Mesenchymal stem cell (in vitro differentiated cells and primary cell): ENCODE results near the gene TOP1.
A peak's percentile ranks its signal among the peaks of the same experiment; 100 is the strongest.

Source experiments
- DNase-seq: peaks from one replicate; pipeline ENCODE4 v3.0.0-alpha.2; 2013
- H2AFZ ChIP-seq: one replicate; pipeline ENCODE4 v1.6.1; 2013; ENCODE audit warnings: low read depth, mild to moderate bottlenecking, control low read depth, inconsistent platforms, low read length, moderate library complexity
- H2AK5ac ChIP-seq: 2 replicates; pipeline ENCODE4 v1.6.1; 2013; ENCODE audit warnings: low read length, moderate library complexity, mild to moderate bottlenecking, inconsistent platforms; ENCODE audit not compliant: severe bottlenecking
- H2BK120ac ChIP-seq: one replicate; pipeline ENCODE4 v1.6.1; 2013; ENCODE audit warnings: low read depth, mild to moderate bottlenecking, inconsistent platforms, low read length, moderate library complexity
- H2BK12ac ChIP-seq, 2 experiments: one replicate each; pipeline ENCODE4 v1.6.1; 2013; ENCODE audit warnings: inconsistent platforms in 2 of 2, low read length in 2 of 2, mild to moderate bottlenecking in 2 of 2, moderate library complexity in 2 of 2, control low read depth in 1 of 2
- H2BK15ac ChIP-seq: one replicate; pipeline ENCODE4 v1.6.1; 2013; ENCODE audit warnings: mild to moderate bottlenecking, low read depth, inconsistent platforms; ENCODE audit not compliant: poor library complexity, severe bottlenecking
- H2BK5ac ChIP-seq: 2 replicates; pipeline ENCODE4 v1.6.1; 2013; ENCODE audit warnings: low read depth, mild to moderate bottlenecking, low read length, control low read depth, inconsistent platforms; ENCODE audit not compliant: poor library complexity, severe bottlenecking
- H3K14ac ChIP-seq, 2 experiments: one replicate each; pipeline ENCODE4 v1.6.1; 2013; ENCODE audit warnings: inconsistent platforms in 2 of 2, low read length in 2 of 2, control low read depth in 1 of 2, mild to moderate bottlenecking in 1 of 2, moderate library complexity in 1 of 2
- H3K18ac ChIP-seq, 2 experiments: one replicate each; pipeline ENCODE4 v1.6.1; 2013; ENCODE audit warnings: inconsistent platforms in 2 of 2, low read length in 2 of 2, control low read depth in 1 of 2, low read depth in 1 of 2, mild to moderate bottlenecking in 1 of 2
- H3K23ac ChIP-seq, 2 experiments: one replicate each; pipeline ENCODE4 v1.6.1; 2013; ENCODE audit warnings: inconsistent platforms in 2 of 2, low read length in 2 of 2, mild to moderate bottlenecking in 2 of 2, moderate library complexity in 2 of 2, control low read depth in 1 of 2
- H3K27ac ChIP-seq: 2 replicates; pipeline ENCODE4 v1.5.1; 2013; ENCODE audit warnings: mild to moderate bottlenecking, moderate library complexity, low read length, control low read depth, inconsistent platforms; ENCODE audit not compliant: poor library complexity, severe bottlenecking
- H3K27me3 ChIP-seq, 2 experiments: 2 replicates each; pipeline versions ENCODE4 v1.6.1 to v1.7.0; 2013; ENCODE audit warnings: low read length in 2 of 2, mild to moderate bottlenecking in 2 of 2, moderate library complexity in 2 of 2, control low read depth in 1 of 2, inconsistent platforms in 1 of 2; ENCODE audit not compliant: control insufficient read depth in 1 of 2, insufficient read depth in 1 of 2
- H3K36me3 ChIP-seq, 2 experiments: 2 replicates each; pipeline versions ENCODE4 v1.6.1 to v1.7.0; 2013; ENCODE audit warnings: low read length in 2 of 2, control low read depth in 1 of 2, inconsistent platforms in 1 of 2, low read depth in 1 of 2, mild to moderate bottlenecking in 1 of 2; ENCODE audit not compliant: insufficient read depth in 2 of 2, control insufficient read depth in 1 of 2
- H3K4ac ChIP-seq, 2 experiments: one replicate each; pipeline ENCODE4 v1.6.1; 2013; ENCODE audit warnings: inconsistent platforms in 2 of 2, low read length in 2 of 2, mild to moderate bottlenecking in 2 of 2, moderate library complexity in 2 of 2, control low read depth in 1 of 2, low read depth in 1 of 2
- H3K4me1 ChIP-seq: 2 replicates; pipeline ENCODE4 v1.6.1; 2013; ENCODE audit warnings: low read depth, low read length, control low read depth; ENCODE audit not compliant: control insufficient read depth, insufficient read depth
- H3K4me2 ChIP-seq: 2 replicates; pipeline ENCODE4 v1.6.1; 2013; ENCODE audit warnings: low read length, mild to moderate bottlenecking, inconsistent platforms; ENCODE audit not compliant: poor library complexity, severe bottlenecking
- H3K4me3 ChIP-seq, 2 experiments: 2 replicates each; pipeline versions ENCODE4 v1.5.1 to v1.7.0; 2013; ENCODE audit warnings: low read length in 2 of 2, mild to moderate bottlenecking in 2 of 2, control low read depth in 1 of 2, low read depth in 1 of 2; ENCODE audit not compliant: insufficient read depth in 1 of 2
- H3K79me1 ChIP-seq: replicated peaks from 2 replicates; pipeline ENCODE4 v1.6.1; 2013; ENCODE audit warnings: mild to moderate bottlenecking, control low read depth, low read length, inconsistent platforms; ENCODE audit not compliant: poor library complexity, severe bottlenecking
- H3K9ac ChIP-seq: 2 replicates; pipeline ENCODE4 v1.7.0; 2013; ENCODE audit warnings: mild to moderate bottlenecking, low read length, moderate library complexity
- H3K9me3 ChIP-seq: 2 replicates; pipeline ENCODE4 v1.7.0; 2013; ENCODE audit warnings: mild to moderate bottlenecking, low read length; ENCODE audit not compliant: control insufficient read depth
- H4K8ac ChIP-seq: one replicate; pipeline ENCODE4 v1.6.1; 2013; ENCODE audit warnings: inconsistent platforms, mild to moderate bottlenecking, low read length, moderate library complexity
- H4K91ac ChIP-seq: one replicate; pipeline ENCODE4 v1.6.1; 2013; ENCODE audit warnings: mild to moderate bottlenecking, low read length, inconsistent platforms
- WGBS: methylation state at CpG from one replicate; pipeline ENCODE4 v1.1.7; 2013; ENCODE audit warnings: mixed read lengths; 5-methylcytosine and 5-hydroxymethylcytosine counted together

Gene TOP1

DNA sequence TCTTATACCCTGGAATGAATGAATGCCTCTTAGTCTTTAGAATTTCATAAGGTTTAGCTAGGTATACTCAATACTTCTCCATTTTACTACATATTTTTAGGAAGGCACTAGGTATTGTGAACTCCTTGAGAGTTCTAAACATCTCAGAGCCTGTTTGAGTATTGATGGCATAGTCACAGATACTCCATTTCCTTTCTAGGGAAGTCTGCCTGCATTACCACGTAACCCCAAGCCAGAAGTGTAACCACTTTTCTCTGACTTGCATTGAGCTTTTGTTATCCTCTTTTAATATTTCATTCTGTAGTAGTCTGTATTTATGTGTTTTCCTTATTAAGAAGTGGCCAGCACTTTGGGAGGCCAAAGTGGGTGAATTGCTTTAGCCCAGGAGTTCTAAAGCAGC lies 12.2 kb downstream of the TOP1 start:
- Histone ChIP-seq H4K8ac (no peak overlapping the region), H2BK120ac (no peak overlapping the region), H3K4me3 (no peak overlapping the region), H2BK5ac (no peak overlapping the region), H3K36me3 (peaks cover 0 to 7% of the 10 kb centered on the region in 2 experiments), H2AFZ (no peak overlapping the region), H3K27me3 (no peaks in the 10 kb centered on the region), H3K4me1 (peaks cover 3% of the 10 kb centered on the region), H4K91ac (no peak overlapping the region), H3K79me1 (no peaks in the 10 kb centered on the region), H3K27ac (no peak overlapping the region), H3K23ac (no peak overlapping the region), H3K4me2 (no peak overlapping the region), H2AK5ac (no peak overlapping the region), H3K9ac (no peak overlapping the region), H3K4ac (no peak overlapping the region), H3K9me3 (no peaks in the 10 kb centered on the region), H2BK15ac (no peak overlapping the region), H2BK12ac (no peak overlapping the region), H3K18ac (no peak overlapping the region), H3K14ac (no peak overlapping the region)
- no CpG with 5 or more reads among the region's 1 CpG for WGBS
- DNase-seq: no peak

DNA sequence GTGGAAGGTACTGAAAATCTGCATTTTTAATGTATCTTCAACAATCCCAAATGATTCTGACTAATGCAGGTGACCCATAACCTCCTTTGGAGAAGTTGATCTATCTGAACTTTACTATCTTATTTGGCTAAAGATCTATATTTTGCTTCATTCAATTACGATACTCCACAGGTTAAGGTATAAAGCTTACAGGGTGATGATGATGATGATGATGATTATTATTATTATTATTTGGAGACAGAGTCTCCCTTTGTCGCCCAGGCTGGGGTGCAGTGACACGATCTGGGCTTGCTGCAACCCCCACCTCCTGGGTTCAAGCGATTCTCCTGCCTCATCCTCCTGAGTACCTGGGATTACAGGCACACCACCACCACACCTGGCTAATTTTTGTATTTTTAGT lies 13.1 kb downstream of the TOP1 start:
- no peak overlapping the region for H2BK12ac ChIP-seq
- no peak overlapping the region for H2AK5ac ChIP-seq
- no peak overlapping the region for H3K9ac ChIP-seq
- no peaks in the 10 kb centered on the region for H3K27me3 ChIP-seq
- H4K91ac ChIP-seq: no peak overlapping the region
- no peak overlapping the region for H4K8ac ChIP-seq
- DNase-seq: no peak
- WGBS: 100% methylated on average over 2 of the region's 4 CpGs
- H3K4ac ChIP-seq: no peak overlapping the region
- H3K79me1 ChIP-seq: no peaks in the 10 kb centered on the region
- H3K27ac ChIP-seq: no peak overlapping the region
- no peak overlapping the region for H2BK120ac ChIP-seq
- peaks cover 0 to 7% of the 10 kb centered on the region in 2 experiments for H3K36me3 ChIP-seq
- no peaks in the 10 kb centered on the region for H3K9me3 ChIP-seq
- H2BK5ac ChIP-seq: no peak overlapping the region
- H3K23ac ChIP-seq: no peak overlapping the region
- H2BK15ac ChIP-seq: no peak overlapping the region
- no peak overlapping the region for H2AFZ ChIP-seq
- no peak overlapping the region for H3K4me2 ChIP-seq
- H3K18ac ChIP-seq: no peak overlapping the region
- no peak overlapping the region for H3K14ac ChIP-seq
- H3K4me3 ChIP-seq: no peak overlapping the region
- peaks cover 3% of the 10 kb centered on the region for H3K4me1 ChIP-seq

GRCh38 chr20:41044409-41045062 lies 15.9 kb downstream of the TOP1 start:
- peaks cover 2% of the 10 kb centered on the region for H3K79me1 ChIP-seq
- H2BK15ac ChIP-seq: no peak overlapping the region
- H2AFZ ChIP-seq: no peak overlapping the region
- H2BK120ac ChIP-seq: no peak overlapping the region
- H3K36me3 ChIP-seq: peaks cover 0 to 7% of the 10 kb centered on the region in 2 experiments
- H3K23ac ChIP-seq: no peak overlapping the region
- no peak overlapping the region for H3K4ac ChIP-seq
- H3K9me3 ChIP-seq: no peaks in the 10 kb centered on the region
- no peak overlapping the region for H4K8ac ChIP-seq
- peaks cover 7% of the 10 kb centered on the region for H3K4me1 ChIP-seq
- no peak overlapping the region for H3K27ac ChIP-seq
- WGBS: 96% methylated on average over 9 of the region's 9 CpGs
- H2BK12ac ChIP-seq: peak overlapping the region in 1 of 2 experiments; percentile 19
- H3K9ac ChIP-seq: no peak overlapping the region
- no peak overlapping the region for H3K14ac ChIP-seq
- no peak overlapping the region for H2BK5ac ChIP-seq
- no peak overlapping the region for H3K4me2 ChIP-seq
- DNase-seq: no peak
- no peak overlapping the region for H2AK5ac ChIP-seq
- no peak overlapping the region for H4K91ac ChIP-seq
- no peaks in the 10 kb centered on the region for H3K27me3 ChIP-seq
- H3K4me3 ChIP-seq: no peak overlapping the region
- H3K18ac ChIP-seq: no peak overlapping the region

DNA sequence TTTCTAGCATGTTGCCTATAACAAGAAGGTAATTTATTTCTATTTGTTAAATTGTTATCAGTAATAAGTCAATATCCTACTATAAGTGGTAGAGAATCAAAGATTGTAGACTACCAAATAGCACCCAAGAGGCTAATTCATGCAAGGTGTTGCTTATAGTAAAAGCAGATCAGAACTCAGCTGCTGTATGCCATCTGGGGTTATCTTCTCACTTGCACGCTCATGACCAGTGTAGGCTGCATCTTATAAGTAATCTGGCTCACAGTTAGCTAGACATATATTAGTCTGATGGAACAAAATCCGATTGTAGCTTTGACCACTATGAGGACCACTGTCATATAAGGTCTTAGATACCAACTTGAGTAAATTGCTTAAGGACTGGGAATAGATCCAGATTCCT lies 17.0 kb downstream of the TOP1 start:
- no peak overlapping the region for H3K18ac ChIP-seq
- H3K36me3 ChIP-seq: peaks cover 0 to 7% of the 10 kb centered on the region in 2 experiments
- H3K27ac ChIP-seq: no peak overlapping the region
- no peaks in the 10 kb centered on the region for H3K27me3 ChIP-seq
- H2BK5ac ChIP-seq: no peak overlapping the region
- no peak for DNase-seq
- H3K4me2 ChIP-seq: no peak overlapping the region
- no peak overlapping the region for H2BK120ac ChIP-seq
- H2BK12ac ChIP-seq: no peak overlapping the region
- no peak overlapping the region for H4K91ac ChIP-seq
- H3K79me1 ChIP-seq: peaks cover 2% of the 10 kb centered on the region
- WGBS: 89% methylated on average over 2 of the region's 2 CpGs
- H2BK15ac ChIP-seq: no peak overlapping the region
- no peak overlapping the region for H3K14ac ChIP-seq
- H3K4me3 ChIP-seq: no peak overlapping the region
- no peak overlapping the region for H2AK5ac ChIP-seq
- no peak overlapping the region for H4K8ac ChIP-seq
- no peaks in the 10 kb centered on the region for H3K9me3 ChIP-seq
- H3K4ac ChIP-seq: no peak overlapping the region
- H3K23ac ChIP-seq: no peak overlapping the region
- H2AFZ ChIP-seq: no peak overlapping the region
- H3K4me1 ChIP-seq: peaks cover 8% of the 10 kb centered on the region
- H3K9ac ChIP-seq: no peak overlapping the region
